HepG2 (cell line): ENCODE data around the gene STK17A.

Source experiments
- ATF7 ChIP-seq, 2 experiments: fragments of 450-650 bp in 1 of 2; sonication (generic) in 1 of 2; formaldehyde crosslinking in 1 of 2; IDR thresholded peaks; 2 replicates each; pipeline versions ENCODE4 v1.4.0 to v1.6.1; 2016 to 2020; ENCODE audit warnings: antibody characterized with exemption in 1 of 2, mild to moderate bottlenecking in 1 of 2, missing genetic modification reagents in 1 of 2
- CHCHD3 ChIP-seq: sonication (generic); formaldehyde crosslinking; IDR thresholded peaks from 2 replicates; pipeline ENCODE4 v1.8.0; 2022; ENCODE audit warnings: mild to moderate bottlenecking, missing genetic modification reagents, moderate library complexity
- CHD2 ChIP-seq: IDR thresholded peaks from 2 replicates; pipeline ENCODE4 v1.6.1; 2011; ENCODE audit warnings: low read depth, low read length, improper control_type of control experiment
- HDAC1 ChIP-seq: sonication (generic); formaldehyde crosslinking; IDR thresholded peaks from 2 replicates; pipeline ENCODE4 v1.5.1; 2020; ENCODE audit warnings: mild to moderate bottlenecking, missing genetic modification reagents
- HDAC2 ChIP-seq: sonication (generic); formaldehyde crosslinking; IDR thresholded peaks from 2 replicates; pipeline ENCODE4 v1.4.0; 2020; ENCODE audit warnings: missing genetic modification reagents
- SETDB1 ChIP-seq: sonication (generic); formaldehyde crosslinking; IDR thresholded peaks from 2 replicates; pipeline ENCODE4 v1.5.1; 2020; ENCODE audit warnings: missing genetic modification reagents, mild to moderate bottlenecking, borderline replicate concordance
- SMAD3 ChIP-seq: sonication (generic); formaldehyde crosslinking; IDR thresholded peaks from 2 replicates; pipeline ENCODE4 v1.4.0; 2020; ENCODE audit warnings: missing genetic modification reagents
- TF ChIP-seq, protein P1 (sequence below): IDR thresholded peaks from 2 replicates; pipeline ENCODE4 v1.6.1; 2012; ENCODE audit warnings: inconsistent platforms
- TF ChIP-seq, protein P2 (sequence below): sonication (generic); formaldehyde crosslinking; IDR thresholded peaks from 2 replicates; pipeline ENCODE4 v1.5.0; 2020; ENCODE audit warnings: mild to moderate bottlenecking, missing genetic modification reagents, moderate library complexity

- TF ChIP-seq SMAD3 (CRISPR knock-in tag) (no peak), CHCHD3 (CRISPR knock-in tag) (no peak), CHD2 (no peak), HDAC2 (no peak), ATF7 (IDR thresholded peaks at IDR 0.05) (no peak), ATF7 (CRISPR knock-in tag; IDR thresholded peaks at IDR 0.05) (no peak), HDAC1 (CRISPR knock-in tag) (no peak), SETDB1 (CRISPR knock-in tag) (no peak)
- TF ChIP-seq, protein P1, sequence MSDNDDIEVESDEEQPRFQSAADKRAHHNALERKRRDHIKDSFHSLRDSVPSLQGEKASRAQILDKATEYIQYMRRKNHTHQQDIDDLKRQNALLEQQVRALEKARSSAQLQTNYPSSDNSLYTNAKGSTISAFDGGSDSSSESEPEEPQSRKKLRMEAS = no peak
- TF ChIP-seq, protein P2, sequence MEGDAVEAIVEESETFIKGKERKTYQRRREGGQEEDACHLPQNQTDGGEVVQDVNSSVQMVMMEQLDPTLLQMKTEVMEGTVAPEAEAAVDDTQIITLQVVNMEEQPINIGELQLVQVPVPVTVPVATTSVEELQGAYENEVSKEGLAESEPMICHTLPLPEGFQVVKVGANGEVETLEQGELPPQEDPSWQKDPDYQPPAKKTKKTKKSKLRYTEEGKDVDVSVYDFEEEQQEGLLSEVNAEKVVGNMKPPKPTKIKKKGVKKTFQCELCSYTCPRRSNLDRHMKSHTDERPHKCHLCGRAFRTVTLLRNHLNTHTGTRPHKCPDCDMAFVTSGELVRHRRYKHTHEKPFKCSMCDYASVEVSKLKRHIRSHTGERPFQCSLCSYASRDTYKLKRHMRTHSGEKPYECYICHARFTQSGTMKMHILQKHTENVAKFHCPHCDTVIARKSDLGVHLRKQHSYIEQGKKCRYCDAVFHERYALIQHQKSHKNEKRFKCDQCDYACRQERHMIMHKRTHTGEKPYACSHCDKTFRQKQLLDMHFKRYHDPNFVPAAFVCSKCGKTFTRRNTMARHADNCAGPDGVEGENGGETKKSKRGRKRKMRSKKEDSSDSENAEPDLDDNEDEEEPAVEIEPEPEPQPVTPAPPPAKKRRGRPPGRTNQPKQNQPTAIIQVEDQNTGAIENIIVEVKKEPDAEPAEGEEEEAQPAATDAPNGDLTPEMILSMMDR (CRISPR knock-in tag) = no peak
Observed at GRCh38 chr7:43568529-43568928, 14.4 kb upstream of the STK17A start.
